ENCODE data around the gene RAP1GAP2.

- TF ChIP-seq CTCF (IDR thresholded peaks at IDR 0.05) (no peak), POLR2A (IDR thresholded peaks at IDR 0.05) (no peak), EP300 (IDR thresholded peaks at IDR 0.05) (no peak), POLR2AphosphoS5 (IDR thresholded peaks at IDR 0.05) (no peak)
Observed at GRCh38 chr17:2794111-2794803, 2.0 kb upstream of the RAP1GAP2 start.
